Omental fat pad (tissue), 4 donors: Measurements from ENCODE around the gene DUSP6. TPM values are rescaled to one million over a fixed set of nuclear protein-coding genes. Genes with fewer than 3 reads are reported as not detected.

ENCODE experiments used
- ATAC-seq: fragments of 150-250 bp; one replicate; pipeline ENCODE4 v1.9.1; 2016; ENCODE audit warnings: mild to moderate bottlenecking, moderate library complexity; ENCODE audit not compliant: low FRiP score
- DNase-seq: peaks from one replicate; pipeline ENCODE4 v3.0.0-alpha.2; 2019; ENCODE audit warnings: low spot score
- CTCF ChIP-seq, 3 donors: fragments of 450-650 bp; IDR thresholded peaks; one replicate each; pipeline ENCODE4 v1.5.1; 2016 to 2017; ENCODE audit warnings: antibody characterized with exemption in 3 of 3, mild to moderate bottlenecking in 3 of 3, moderate library complexity in 2 of 3
- total RNA-seq, 4 donors: library from RNA; depleted of rRNA; stranded (reverse); fragments of >200 nt; gene quantifications; one replicate each; pipeline ENCODE4 v1.1.0, GENCODE V29; 2016

DUSP6 gene
- total RNA-seq, 4 donors from 2014 or later, result 201 to 329 (median 213) TPM

GRCh38 chr12:89328151-89329030 is 23.9 kb downstream of the DUSP6 start:
- TF ChIP-seq CTCF (IDR thresholded peaks at IDR 0.05), result no peak
- no peak for ATAC-seq
- no peak for DNase-seq

GRCh38 chr12:89327486-89328094 is 24.7 kb downstream of the DUSP6 start:
- no peak for TF ChIP-seq CTCF (IDR thresholded peaks at IDR 0.05)
- DNase-seq, result no peak
- no peak for ATAC-seq

GRCh38 chr12:89326239-89327040 is 25.9 kb downstream of the DUSP6 start:
- no peak for DNase-seq
- no peak for ATAC-seq

GRCh38 chr12:89325495-89325894 is 26.8 kb downstream of the DUSP6 start:
- DNase-seq (no peak), ATAC-seq (no peak)
- no peak for TF ChIP-seq CTCF (IDR thresholded peaks at IDR 0.05)

More at GRCh38 chr12:89326239-89327040, 25.9 kb downstream of the DUSP6 start:
- no peak for TF ChIP-seq CTCF (IDR thresholded peaks at IDR 0.05)

GRCh38 chr12:89324437-89324836 is 27.9 kb downstream of the DUSP6 start:
- ATAC-seq (no peak), DNase-seq (no peak)
- TF ChIP-seq CTCF (IDR thresholded peaks at IDR 0.05), result no peak

- TF ChIP-seq CTCF (IDR thresholded peaks at IDR 0.05), result no peak
- DNase-seq (no peak), ATAC-seq (no peak)
Measured at GRCh38 chr12:89323568-89324218, 28.6 kb downstream of the DUSP6 start.
